Gastroesophageal sphincter (tissue), 4 donors: ENCODE data around the gene MYH10. TPM values are rescaled to one million over a fixed set of nuclear protein-coding genes. Genes with fewer than 3 reads are reported as not detected.

Source experiments
- ATAC-seq: fragments of 150-250 bp; one replicate; pipeline ENCODE4 v1.9.1; 2016; ENCODE audit warnings: mild to moderate bottlenecking, moderate library complexity
- H3K27ac ChIP-seq, 4 donors: fragments of 200-600 bp; sonication (generic) in 3 of 4; 1 replicate in 3 of 4; 2 replicates in 1 of 4; pipeline ENCODE4 v1.5.1; 2016 to 2019
- H3K27me3 ChIP-seq: fragments of 200-600 bp; sonication (generic); one replicate; pipeline ENCODE4 v1.5.1; 2019
- H3K36me3 ChIP-seq, 2 donors: fragments of 200-600 bp; sonication (generic); one replicate each; pipeline ENCODE4 v1.5.1; 2019; ENCODE audit warnings: control low read depth in 1 of 2
- H3K4me1 ChIP-seq, 3 donors: fragments of 200-600 bp; sonication (generic); 1 replicate in 2 of 3; 2 replicates in 1 of 3; pipeline ENCODE4 v1.5.1; 2016 to 2019; ENCODE audit warnings: control low read depth in 2 of 3
- H3K4me3 ChIP-seq, 2 donors: fragments of 200-600 bp; sonication (generic); one replicate each; pipeline ENCODE4 v1.5.1; 2019; ENCODE audit warnings: mild to moderate bottlenecking in 1 of 2, moderate library complexity in 1 of 2
- H3K9me3 ChIP-seq, 3 donors: fragments of 200-600 bp; sonication (generic); one replicate each; pipeline ENCODE4 v1.5.1; 2017 to 2019; ENCODE audit warnings: control low read depth in 2 of 3
- CTCF ChIP-seq, 4 experiments: fragments of 200-600 bp in 2 of 4; fragments of 450-650 bp in 2 of 4; sonication (generic) in 1 of 4; IDR thresholded peaks; one replicate each; pipeline ENCODE4 v1.5.1; 2017 to 2019; ENCODE audit warnings: antibody characterized with exemption in 4 of 4, mild to moderate bottlenecking in 2 of 4, moderate library complexity in 2 of 4
- EP300 ChIP-seq: sonication (generic); formaldehyde crosslinking; IDR thresholded peaks from one replicate; pipeline ENCODE4 v1.6.1; 2017; ENCODE audit warnings: antibody characterized with exemption, mild to moderate bottlenecking
- POLR2A ChIP-seq, 2 donors: fragments of 450-650 bp; IDR thresholded peaks; one replicate each; pipeline ENCODE4 v1.6.1; 2017; ENCODE audit warnings: antibody characterized with exemption in 2 of 2, mild to moderate bottlenecking in 2 of 2, moderate library complexity in 1 of 2
- POLR2AphosphoS5 ChIP-seq: sonication (generic); formaldehyde crosslinking; IDR thresholded peaks from one replicate; pipeline ENCODE4 v1.6.1; 2017; ENCODE audit warnings: antibody characterized with exemption
- WGBS, 2 donors: methylation state at CpG; one replicate each; pipeline ENCODE4 v1.1.5; 2018; ENCODE audit warnings: low coverage in 1 of 2; 5-methylcytosine and 5-hydroxymethylcytosine counted together
- total RNA-seq, 4 donors: library from RNA; depleted of rRNA; stranded (reverse); fragments of >200 nt; gene quantifications; one replicate each; pipeline ENCODE4 v1.1.0, GENCODE V29; 2016

The MYH10 gene
- total RNA-seq, 4 donors from 2014 or later: 26.0 to 40.9 (median 34.6) TPM

GRCh38 chr17:8447799-8448198 lies 182.7 kb downstream of the MYH10 start:
- H3K27ac ChIP-seq: no peak overlapping the region
- peaks cover 0 to 91% of the 10 kb centered on the region in 2 donors for H3K36me3 ChIP-seq
- H3K4me3 ChIP-seq: no peak overlapping the region
- H3K4me1 ChIP-seq: peaks cover 0 to 30% (median 0%) of the 10 kb centered on the region in 3 donors
- ATAC-seq: no peak
- no peaks in the 10 kb centered on the region for H3K9me3 ChIP-seq
- WGBS, 2 donors: 67 to 69% methylated on average over 1 to 3 of the region's 4 CpGs
- H3K27me3 ChIP-seq: no peaks in the 10 kb centered on the region
- TF ChIP-seq POLR2A (IDR thresholded peaks at IDR 0.05): no peak
- no peak for TF ChIP-seq CTCF (IDR thresholded peaks at IDR 0.05)
- no peak for TF ChIP-seq EP300

GRCh38 chr17:8445536-8445935 lies 185.0 kb downstream of the MYH10 start:
- TF ChIP-seq POLR2A (IDR thresholded peaks at IDR 0.05) (no peak), CTCF (IDR thresholded peaks at IDR 0.05) (no peak), POLR2AphosphoS5 (no peak), EP300 (no peak)
- H3K27ac ChIP-seq: no peak overlapping the region
- H3K4me3 ChIP-seq: no peak overlapping the region
- 64% methylated on average over 1 to 4 of the region's 4 CpGs for WGBS, 2 donors
- H3K36me3 ChIP-seq: peaks cover 0 to 70% of the 10 kb centered on the region in 2 donors
- peaks cover 0 to 50% (median 0%) of the 10 kb centered on the region in 3 donors for H3K4me1 ChIP-seq
- H3K27me3 ChIP-seq: no peaks in the 10 kb centered on the region
- no peak for ATAC-seq
- H3K9me3 ChIP-seq: no peaks in the 10 kb centered on the region

GRCh38 chr17:8444494-8444893 lies 186.0 kb downstream of the MYH10 start:
- H3K27me3 ChIP-seq: no peaks in the 10 kb centered on the region
- no peak overlapping the region for H3K4me3 ChIP-seq
- TF ChIP-seq POLR2AphosphoS5 (no peak), EP300 (no peak), POLR2A (IDR thresholded peaks at IDR 0.05) (no peak), CTCF (IDR thresholded peaks at IDR 0.05) (no peak)
- WGBS, 2 donors: 42 to 65% methylated on average over 3 to 4 of the region's 4 CpGs
- ATAC-seq: no peak
- no peaks in the 10 kb centered on the region for H3K9me3 ChIP-seq
- H3K4me1 ChIP-seq: peaks cover 0 to 60% (median 0%) of the 10 kb centered on the region in 3 donors
- no peak overlapping the region for H3K27ac ChIP-seq
- H3K36me3 ChIP-seq: peaks cover 0 to 66% of the 10 kb centered on the region in 2 donors

GRCh38 chr17:8443756-8444155 lies 186.8 kb downstream of the MYH10 start:
- peaks cover 0 to 66% of the 10 kb centered on the region in 2 donors for H3K36me3 ChIP-seq
- no peaks in the 10 kb centered on the region for H3K27me3 ChIP-seq
- H3K27ac ChIP-seq: no peak overlapping the region
- H3K9me3 ChIP-seq: no peaks in the 10 kb centered on the region
- 83 to 100% methylated on average over 1 to 6 of the region's 7 CpGs for WGBS, 2 donors
- ATAC-seq: no peak
- H3K4me1 ChIP-seq: peaks cover 0 to 60% (median 0%) of the 10 kb centered on the region in 3 donors
- no peak overlapping the region for H3K4me3 ChIP-seq
- TF ChIP-seq POLR2AphosphoS5: no peak
- no peak for TF ChIP-seq EP300
- TF ChIP-seq POLR2A (IDR thresholded peaks at IDR 0.05): no peak
- no peak for TF ChIP-seq CTCF (IDR thresholded peaks at IDR 0.05)

GRCh38 chr17:8442310-8442709 lies 188.2 kb downstream of the MYH10 start:
- Histone ChIP-seq H3K36me3 (peaks cover 0 to 58% of the 10 kb centered on the region in 2 donors), H3K4me1 (peaks cover 0 to 69% (median 1%) of the 10 kb centered on the region in 3 donors), H3K27me3 (no peaks in the 10 kb centered on the region), H3K4me3 (no peak overlapping the region), H3K27ac (no peak overlapping the region), H3K9me3 (no peaks in the 10 kb centered on the region)
- ATAC-seq: no peak
- 79 to 97% methylated on average over 2 of the region's 2 CpGs for WGBS, 2 donors
- no peak for TF ChIP-seq CTCF (IDR thresholded peaks at IDR 0.05)
- TF ChIP-seq POLR2A (IDR thresholded peaks at IDR 0.05): no peak
- TF ChIP-seq POLR2AphosphoS5: no peak
- TF ChIP-seq EP300: no peak
